Activated CD4-positive, alpha-beta T cell treated with anti-CD3 and anti-CD28 coated beads for 24 hours (primary cell): ENCODE measurements around the gene KCNJ1.
A peak's percentile ranks its signal among the peaks of the same experiment; 100 is the strongest.

ENCODE experiments used
- DNase-seq, 2 donors: peaks; one replicate each; pipeline ENCODE4 v3.0.0-alpha.2; 2020; ENCODE audit warnings: low read depth in 2 of 2

The KCNJ1 gene

DNA sequence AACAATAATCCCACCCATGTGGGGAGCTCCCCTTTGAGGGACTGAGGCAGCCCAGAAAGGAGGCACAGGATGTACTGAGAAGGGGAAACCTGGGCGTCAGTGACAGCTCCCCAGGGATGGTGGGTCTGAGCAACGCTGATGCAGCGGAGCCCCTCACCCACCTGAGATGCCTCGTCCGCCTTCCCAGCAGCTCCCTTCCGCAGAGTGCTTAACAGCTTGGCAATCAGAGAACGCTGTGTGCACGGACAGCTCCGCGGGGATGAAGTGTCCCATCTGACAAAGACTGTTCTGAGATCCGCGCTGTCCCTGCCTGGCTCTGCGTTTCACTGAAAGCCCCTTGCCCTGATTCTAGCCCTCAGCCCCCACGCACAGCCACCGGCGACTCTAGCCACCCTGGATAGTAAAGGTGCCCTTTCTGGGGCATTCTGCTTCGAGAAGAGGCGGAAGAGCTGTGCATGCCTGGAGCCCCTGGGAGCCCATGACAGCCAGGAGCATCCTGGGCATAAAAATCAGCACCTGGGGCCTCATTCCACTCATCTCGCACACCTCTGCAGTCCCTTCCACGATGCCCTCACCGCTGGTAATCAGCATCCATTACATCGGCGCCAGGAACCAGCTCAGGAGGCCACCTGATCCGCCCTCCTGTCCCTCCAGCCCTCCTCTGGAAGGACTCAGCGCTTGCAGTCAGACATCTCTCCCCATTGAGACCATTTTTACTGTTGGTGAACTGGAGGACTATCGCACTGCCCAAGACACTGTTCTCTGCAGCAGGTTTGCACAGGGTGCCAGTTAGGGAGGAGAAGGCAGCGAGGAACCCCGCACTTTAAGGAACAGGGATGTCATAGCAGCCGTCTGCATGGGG is 34.8 kb upstream of the KCNJ1 start:
- DNase-seq, result no peak

DNA sequence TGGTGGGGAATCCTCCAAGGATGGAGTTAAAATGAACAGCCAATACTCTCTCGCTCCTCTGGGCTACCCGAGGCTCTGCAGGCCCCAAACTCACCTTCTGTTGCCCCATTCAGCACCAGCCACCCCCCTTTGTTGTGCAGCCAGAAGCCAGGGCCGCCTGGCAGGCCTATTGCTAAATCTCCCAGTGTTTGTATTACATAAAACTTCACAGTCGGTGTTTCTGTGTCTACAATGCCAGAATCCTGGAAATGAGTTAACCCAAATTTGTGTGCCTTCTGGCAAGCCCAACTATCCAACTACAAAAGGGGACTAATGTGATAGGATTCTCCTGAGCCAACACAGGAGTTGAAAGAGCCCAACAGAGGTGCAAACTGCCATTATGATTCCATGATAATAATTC is 33.4 kb upstream of the KCNJ1 start:
- no peak for DNase-seq

DNA sequence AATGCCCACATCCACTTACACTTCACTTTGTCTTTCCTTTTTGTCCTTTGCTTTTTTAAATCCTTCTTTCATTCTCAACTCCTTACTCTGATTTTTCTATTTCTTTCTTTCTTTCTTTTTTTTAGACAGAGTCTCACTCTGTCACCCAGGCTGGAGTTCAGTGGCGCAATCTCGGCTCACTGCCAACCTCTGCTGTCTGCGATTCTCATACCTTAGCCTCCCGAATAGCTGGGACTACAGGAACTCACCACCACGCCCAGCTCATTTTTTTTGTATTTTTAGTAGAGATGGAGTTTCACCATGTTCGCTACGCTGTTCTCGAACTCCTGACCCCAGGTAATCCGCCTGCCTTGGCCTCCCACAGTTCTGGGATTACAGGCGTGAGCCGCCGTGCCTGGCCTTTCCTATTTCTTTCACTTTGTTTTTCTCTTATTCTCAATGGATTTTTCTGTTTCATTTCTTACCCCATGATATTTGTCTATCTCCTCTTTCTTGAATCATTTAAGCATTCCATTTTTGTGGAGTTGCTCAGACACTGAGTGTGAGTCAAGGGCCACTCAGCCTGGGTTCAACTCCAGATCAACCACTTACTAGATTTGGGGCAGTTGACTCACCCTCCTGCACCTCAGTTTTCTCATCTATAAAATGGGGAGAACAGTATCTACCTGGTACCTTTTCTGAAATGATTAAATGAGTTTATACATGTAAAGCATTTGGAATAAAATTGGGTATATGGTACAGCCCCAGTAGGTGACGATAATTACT is 31.7 kb upstream of the KCNJ1 start:
- no peak for DNase-seq

DNA sequence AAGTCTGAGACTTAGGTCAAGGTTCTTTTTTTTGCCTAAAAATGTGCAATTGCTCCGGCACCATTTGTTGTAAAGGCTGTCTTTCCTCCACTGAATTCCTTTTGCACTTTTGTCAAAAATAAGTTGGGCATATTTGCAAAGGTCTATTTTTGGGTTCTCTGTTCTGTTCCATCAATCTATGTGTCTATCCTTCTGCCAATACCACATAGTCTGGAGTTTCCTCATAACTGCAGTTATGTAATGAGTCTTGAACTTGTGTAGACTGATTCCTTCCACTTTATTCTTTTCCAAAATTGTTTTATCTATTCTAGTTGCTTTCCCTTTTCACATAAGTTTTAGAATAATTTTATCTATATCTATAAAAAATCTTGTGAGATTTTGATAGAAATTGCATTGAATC is 30.7 kb upstream of the KCNJ1 start:
- DNase-seq, result no peak

- DNase-seq, result no peak
Measured at GRCh38 chr11:128896356-128896755, 29.3 kb upstream of the KCNJ1 start.

GRCh38 chr11:128895526-128895925 is 28.4 kb upstream of the KCNJ1 start:
- no peak for DNase-seq

DNA sequence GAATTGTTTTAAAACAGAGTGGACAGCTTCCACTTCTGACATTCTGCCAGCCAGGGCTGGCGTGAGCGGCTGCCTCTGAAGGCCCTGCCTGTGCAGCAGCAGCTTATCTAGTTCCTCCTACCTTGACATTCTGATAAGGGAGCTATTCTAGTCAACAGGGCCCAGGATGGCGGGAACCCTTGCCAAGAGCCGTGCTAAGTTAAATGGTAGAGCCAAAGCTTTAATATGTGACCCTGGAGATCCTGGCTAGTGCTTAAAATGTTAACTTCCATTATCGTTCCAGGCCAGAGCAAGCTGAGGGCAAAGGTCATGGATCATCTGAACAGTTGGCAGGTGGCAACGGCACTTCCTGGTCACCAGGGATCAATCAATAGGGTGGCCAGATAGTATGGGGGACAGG is 27.6 kb upstream of the KCNJ1 start:
- DNase-seq, result no peak

DNA sequence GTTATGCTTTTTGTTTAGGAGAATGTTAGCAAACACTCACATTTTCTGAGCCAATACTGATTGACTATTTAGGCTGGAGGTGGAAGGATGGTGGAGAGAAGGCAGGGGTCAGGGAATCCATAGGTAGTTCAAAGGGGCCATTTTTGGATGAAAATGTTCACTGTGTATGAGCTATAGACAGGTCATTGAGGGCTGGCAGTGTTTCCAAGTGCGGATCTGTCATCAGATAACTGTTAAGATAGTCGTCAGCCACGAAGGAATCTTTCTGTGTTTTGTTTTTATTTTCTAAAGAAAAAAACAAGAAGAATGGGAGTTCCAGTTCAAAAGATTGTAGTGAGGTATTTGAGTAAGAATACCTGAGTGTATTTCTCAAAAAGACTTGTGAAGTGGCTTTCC is 27.2 kb upstream of the KCNJ1 start:
- no peak for DNase-seq

GRCh38 chr11:128893578-128894285 is 26.6 kb upstream of the KCNJ1 start:
- DNase-seq, result no peak

DNA sequence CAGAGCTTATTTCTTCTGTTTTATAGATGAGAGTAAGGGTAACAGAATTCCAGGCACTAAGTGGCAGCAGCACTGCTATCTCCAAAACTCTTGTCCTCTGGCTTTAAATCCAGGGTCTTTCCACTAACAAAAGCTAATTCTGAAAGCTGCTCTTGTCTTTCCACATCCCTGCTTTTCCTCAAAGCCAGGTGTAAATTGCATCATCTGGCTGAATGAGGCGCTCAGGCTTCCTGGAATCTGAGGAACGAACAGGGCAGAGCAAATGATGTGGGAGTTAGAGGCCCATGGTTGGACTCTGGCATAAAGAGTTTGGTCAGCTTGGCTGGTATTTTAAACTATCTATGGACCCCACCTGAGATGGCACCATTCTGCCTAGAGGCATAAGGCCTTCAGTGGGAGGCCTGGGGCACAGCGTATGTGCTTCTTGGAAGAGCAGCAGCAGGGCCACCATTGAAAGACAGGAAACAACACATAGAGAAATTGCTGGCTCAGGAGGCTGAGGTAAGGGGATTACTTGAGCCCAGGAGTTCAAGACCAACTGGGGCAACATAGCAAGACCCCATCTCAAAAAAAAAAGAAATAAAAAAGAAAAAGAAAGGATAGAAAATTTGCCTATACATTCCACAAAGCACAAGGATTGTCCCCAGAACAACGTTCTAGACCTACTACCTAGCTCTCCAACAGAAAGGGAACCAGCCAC is 25.9 kb upstream of the KCNJ1 start:
- DNase-seq, result no peak

- no peak for DNase-seq
Measured at GRCh38 chr11:128891913-128892398, 24.9 kb upstream of the KCNJ1 start.

DNA sequence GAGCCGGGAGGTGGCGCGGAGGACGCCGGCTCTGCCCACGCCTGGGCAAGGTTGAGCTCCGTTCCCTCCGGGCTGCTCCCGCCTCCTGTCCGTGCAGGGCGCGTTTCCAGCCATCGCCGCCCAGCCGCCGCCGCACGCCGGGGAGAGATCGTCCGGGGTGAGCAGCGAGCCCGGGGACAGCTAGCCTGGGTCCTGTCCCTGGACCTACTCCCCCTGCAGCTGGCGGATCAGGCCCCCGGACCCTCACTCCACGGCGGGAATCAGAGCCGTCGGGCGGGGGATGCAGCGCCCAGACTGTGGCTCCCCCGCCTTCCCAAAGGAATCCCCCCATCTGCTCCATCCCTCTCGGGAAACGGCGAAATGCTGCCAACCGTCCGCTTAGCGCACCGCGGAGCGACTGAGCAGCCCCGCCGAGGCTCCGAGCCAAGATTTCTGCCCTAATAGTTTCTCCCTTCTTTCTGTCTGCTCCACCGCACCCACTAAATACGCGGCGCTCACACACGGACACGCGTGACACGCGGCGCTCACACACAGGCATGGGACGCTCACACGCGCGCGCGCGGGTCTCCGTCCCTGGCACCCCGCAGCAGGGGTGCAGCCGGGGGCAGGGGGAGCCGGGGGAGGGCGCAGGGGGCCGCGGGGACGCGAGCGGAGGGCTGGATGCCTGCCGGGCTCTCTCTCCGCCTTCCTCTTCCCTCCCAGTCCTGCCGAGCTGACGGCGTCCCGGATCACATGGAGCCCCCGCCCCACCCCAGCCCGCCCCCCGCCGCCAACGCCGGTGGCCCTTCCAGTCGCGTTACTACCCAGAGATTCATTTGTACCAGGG is 23.7 kb upstream of the KCNJ1 start, which contains the start of gene KCNJ5:
TSS of gene KCNJ5 (plus strand) at position 814 of the 826 bp plus-strand sequence. CDS start 19,918 bp downstream, outside the sequence.
- DNase-seq, result no peak

DNA sequence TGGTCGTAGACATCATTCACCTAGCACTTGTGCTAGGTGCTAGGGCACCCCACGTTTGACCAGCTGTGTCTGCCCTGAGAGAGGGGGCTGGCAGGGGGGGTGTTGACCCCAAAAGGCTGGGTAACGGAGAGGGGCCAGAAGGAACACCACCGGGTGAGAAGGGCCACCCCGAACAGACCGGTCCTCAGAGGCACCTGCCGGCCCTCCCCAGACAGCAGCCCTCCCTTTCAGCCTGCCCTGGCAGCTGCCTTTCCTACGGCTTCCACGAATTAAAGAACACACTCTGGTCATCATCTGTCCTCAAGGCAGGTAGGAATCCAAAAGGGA is 23.1 kb upstream of the KCNJ1 start:
- no peak for DNase-seq

- DNase-seq, result no peak
Measured at GRCh38 chr11:128889657-128890213, 22.6 kb upstream of the KCNJ1 start.

DNA sequence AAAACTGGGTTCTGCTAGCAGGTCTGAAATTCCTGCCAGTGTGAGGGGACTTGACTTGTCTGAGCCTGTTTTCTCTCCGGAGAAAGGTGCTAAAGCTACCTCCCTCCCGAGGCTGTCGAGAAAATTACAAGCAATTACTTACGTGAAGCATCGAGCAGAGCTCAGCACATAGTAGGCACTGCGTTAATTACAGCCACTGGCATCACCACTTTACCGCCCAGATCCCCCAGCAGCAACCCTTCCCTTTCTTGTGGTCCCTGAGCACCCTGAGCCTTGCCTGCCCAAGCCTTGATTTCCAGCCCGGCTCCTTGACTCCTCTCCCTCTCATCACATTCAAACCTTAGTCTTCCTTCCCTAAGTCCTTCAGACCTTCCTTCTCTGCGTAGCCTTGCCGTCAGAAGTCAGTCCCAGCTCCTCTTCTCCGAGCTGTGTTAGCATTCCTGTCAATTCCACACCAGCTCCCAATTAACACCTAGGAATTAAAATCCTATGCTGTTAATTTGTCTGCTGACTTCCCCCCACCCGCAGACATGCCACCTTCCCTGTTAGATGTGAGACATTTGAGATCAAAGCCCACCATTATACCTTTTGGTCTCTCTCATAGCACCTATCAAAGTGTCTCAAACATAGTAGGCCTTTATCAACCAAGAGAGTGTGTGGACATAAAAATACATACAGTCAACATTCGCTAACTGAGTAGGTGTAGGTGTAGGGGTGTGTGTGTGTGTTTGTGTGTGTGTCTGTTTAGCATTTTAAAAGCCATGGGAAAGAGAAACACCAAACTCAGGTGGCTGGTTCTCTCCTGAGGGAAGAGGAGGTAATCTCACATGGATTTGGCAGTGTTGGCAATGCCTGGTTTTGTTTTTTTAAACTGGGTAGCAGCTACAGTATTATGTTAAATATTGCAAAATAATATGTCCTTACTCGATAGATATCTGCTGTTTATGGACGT is 21.2 kb upstream of the KCNJ1 start:
- no peak for DNase-seq

DNA sequence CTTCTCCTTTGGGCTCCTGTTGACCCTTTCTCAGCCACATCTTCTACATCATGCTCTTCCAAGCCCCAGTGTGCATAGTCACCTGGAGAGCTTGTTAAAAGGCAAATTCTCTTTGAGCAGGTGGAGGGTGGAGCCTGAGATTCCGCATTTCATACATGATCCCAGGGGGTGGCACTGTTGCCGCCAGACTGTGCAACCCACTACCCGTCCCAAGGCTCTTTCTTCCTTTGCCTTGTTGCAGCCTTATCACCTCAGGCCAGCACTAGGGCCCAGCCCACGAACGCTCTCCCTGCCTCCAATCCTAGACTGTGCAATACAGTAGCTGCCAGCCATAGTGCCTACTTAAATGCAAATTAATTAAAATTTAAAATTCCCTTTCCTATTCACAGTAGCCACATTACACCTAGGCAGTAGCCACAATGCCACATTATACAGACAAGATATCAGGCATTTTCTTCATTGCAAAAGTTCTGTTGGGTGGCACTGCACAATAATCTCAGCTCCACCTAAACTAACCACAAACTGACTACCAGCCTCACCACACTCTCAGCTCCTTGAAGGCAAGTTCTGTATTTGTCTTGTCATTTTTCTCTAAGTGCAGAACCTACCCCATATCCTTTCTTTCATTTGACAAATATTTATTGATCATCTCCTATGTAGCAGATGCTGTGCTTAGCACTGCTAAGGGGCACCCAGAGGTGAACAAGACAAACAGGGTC is 19.5 kb upstream of the KCNJ1 start:
- no peak for DNase-seq

DNA sequence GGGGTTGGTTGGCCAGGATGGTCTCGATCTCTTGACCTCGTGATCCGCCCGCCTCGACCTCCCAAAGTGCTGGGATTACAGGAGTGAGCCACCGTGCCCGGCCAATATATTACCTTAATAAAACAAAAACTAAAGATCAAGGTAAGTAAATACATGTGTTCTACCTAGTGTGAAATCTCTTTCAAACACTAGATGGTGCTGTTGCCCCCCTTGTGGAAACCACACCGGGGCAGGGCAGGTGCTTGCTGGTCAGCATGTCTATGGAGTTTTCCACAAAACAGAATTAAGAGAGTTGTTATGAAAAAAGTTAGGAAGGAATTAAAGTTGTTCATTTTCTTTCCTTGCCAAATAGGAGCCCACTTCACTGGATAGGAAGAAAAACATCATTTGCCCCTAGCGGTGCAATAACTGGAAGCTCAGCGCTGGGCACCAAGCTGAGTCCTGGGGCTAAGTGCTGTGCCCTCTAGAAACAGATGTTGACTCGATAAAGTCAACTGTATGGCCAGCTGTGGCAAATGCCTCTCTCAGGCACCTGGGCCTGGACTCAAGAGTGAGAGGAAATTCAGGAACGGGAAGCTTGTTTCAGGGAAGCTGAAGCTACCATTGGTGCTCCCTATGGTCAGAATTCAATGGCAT is 17.7 kb upstream of the KCNJ1 start:
- peak; percentile 21 to 49 for DNase-seq

GRCh38 chr11:128884054-128884453 is 17.0 kb upstream of the KCNJ1 start:
- DNase-seq, result no peak
